ENCODE measurements around the gene SMR3B. TPM values are rescaled to one million over a fixed set of nuclear protein-coding genes. Genes with fewer than 3 reads are reported as not detected.

The SMR3B gene
- not detected for total RNA-seq

- no peaks in the 10 kb centered on the region for H3K36me3 ChIP-seq
- TF ChIP-seq CTCF (IDR thresholded peaks at IDR 0.05): no peak
- no peak for TF ChIP-seq POLR2AphosphoS5 (IDR thresholded peaks at IDR 0.05)
- no peak for TF ChIP-seq POLR2A (IDR thresholded peaks at IDR 0.05)
- no peaks in the 10 kb centered on the region for H3K4me1 ChIP-seq
- no peak for DNase-seq (ENCODE audit: low spot score in 2 of 2)
- H3K9me3 ChIP-seq: no peaks in the 10 kb centered on the region
- H3K4me3 ChIP-seq: no peak within 1 kb of the TSS
- no peaks in the 10 kb centered on the region for H3K27me3 ChIP-seq
- intact Hi-C loops (cut with DNase I; ENCODE audit: low total_unique reads): loop anchor here (10.0 kb wide), 1 partner anchor 1938 kb away; the partner anchor contains the start of gene TMPRSS11E
- no peak within 1 kb of the TSS for H3K27ac ChIP-seq
These were observed at the start of gene SMR3B for GRCh38 chr4:70382691-70383181. SMR3B (plus strand) TSS chr4:70383131; CDS start chr4:70384511, 1,380 bp downstream.

- Histone ChIP-seq H3K27me3 (no peaks in the 10 kb centered on the region), H3K4me3 (no peak within 1 kb of the TSS), H3K27ac (no peak within 1 kb of the TSS), H3K4me1 (no peaks in the 10 kb centered on the region), H3K36me3 (no peaks in the 10 kb centered on the region), H3K9me3 (no peaks in the 10 kb centered on the region)
- DNase-seq (ENCODE audit: low spot score in 2 of 2): no peak
- intact Hi-C loops (cut with DNase I; ENCODE audit: low total_unique reads): no loop called here
- TF ChIP-seq POLR2AphosphoS5 (IDR thresholded peaks at IDR 0.05) (no peak), POLR2A (IDR thresholded peaks at IDR 0.05) (no peak), CTCF (IDR thresholded peaks at IDR 0.05) (no peak)
These were observed 48.2 kb upstream of the SMR3B start, which contains the start of gene CABS1 for GRCh38 chr4:70334681-70335080. CABS1 (plus strand) TSS chr4:70334981; CDS start chr4:70335040, 59 bp downstream.

GRCh38 chr4:70336043-70336442, 46.9 kb upstream of the SMR3B start:
- Histone ChIP-seq H3K4me1 (no peaks in the 10 kb centered on the region), H3K4me3 (no peak overlapping the region), H3K27ac (no peak overlapping the region), H3K27me3 (no peaks in the 10 kb centered on the region), H3K36me3 (no peaks in the 10 kb centered on the region), H3K9me3 (no peaks in the 10 kb centered on the region)
- intact Hi-C loops (cut with DNase I; ENCODE audit: low total_unique reads): no loop called here
- no peak for TF ChIP-seq CTCF (IDR thresholded peaks at IDR 0.05)
- no peak for DNase-seq (ENCODE audit: low spot score in 2 of 2)

GRCh38 chr4:70337886-70338420, 45.0 kb upstream of the SMR3B start:
- Histone ChIP-seq H3K36me3 (no peaks in the 10 kb centered on the region), H3K4me3 (no peak overlapping the region), H3K9me3 (no peaks in the 10 kb centered on the region), H3K27ac (no peak overlapping the region), H3K4me1 (no peaks in the 10 kb centered on the region), H3K27me3 (no peaks in the 10 kb centered on the region)
- intact Hi-C loops (cut with DNase I; ENCODE audit: low total_unique reads): no loop called here
- TF ChIP-seq POLR2A (IDR thresholded peaks at IDR 0.05) (no peak), CTCF (IDR thresholded peaks at IDR 0.05) (no peak), POLR2AphosphoS5 (IDR thresholded peaks at IDR 0.05) (no peak)
- DNase-seq (ENCODE audit: low spot score in 2 of 2): no peak

DNA sequence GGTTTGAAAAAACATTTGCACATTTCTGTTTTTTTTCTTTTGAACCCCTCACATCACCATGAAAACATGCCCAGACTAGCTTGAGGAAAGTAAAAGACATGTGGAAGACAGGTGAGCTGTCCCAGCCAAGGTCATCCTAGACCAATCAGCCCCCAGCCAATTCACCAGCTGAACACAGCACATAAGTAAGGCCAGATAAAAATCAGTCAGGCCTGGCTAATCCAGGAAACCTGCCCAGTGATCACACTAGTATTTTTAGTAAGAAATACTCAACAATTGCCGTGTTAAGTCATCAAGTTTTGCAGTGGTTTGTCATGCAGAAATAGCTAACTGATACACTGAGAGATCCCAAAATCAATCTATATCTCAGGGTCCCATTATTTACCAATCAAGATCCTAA, 26.7 kb upstream of the SMR3B start:
- no peak overlapping the region for H3K27ac ChIP-seq
- H3K27me3 ChIP-seq: no peaks in the 10 kb centered on the region
- intact Hi-C loops (cut with DNase I; ENCODE audit: low total_unique reads): no loop called here
- no peaks in the 10 kb centered on the region for H3K9me3 ChIP-seq
- H3K4me3 ChIP-seq: no peak overlapping the region
- DNase-seq (ENCODE audit: low spot score in 2 of 2): no peak
- H3K4me1 ChIP-seq: no peaks in the 10 kb centered on the region
- TF ChIP-seq POLR2AphosphoS5 (IDR thresholded peaks at IDR 0.05): no peak
- TF ChIP-seq POLR2A (IDR thresholded peaks at IDR 0.05): no peak
- no peak for TF ChIP-seq CTCF (IDR thresholded peaks at IDR 0.05)
- H3K36me3 ChIP-seq: no peaks in the 10 kb centered on the region
